A549 (cell line): ENCODE results near the gene CASP1. TPM values are rescaled to one million over a fixed set of nuclear protein-coding genes. Genes with fewer than 3 reads are reported as not detected.
"Not testable (repeated sequence)": the region's sequence is repeated elsewhere in the genome, so short reads cannot be mapped to it uniquely, and the experiment has no call there.

Experiments used
- ATAC-seq, 2 experiments: fragments of 200-7000 bp in 1 of 2; fragments of >200 bp in 1 of 2; cut with Nextera tagmentation in 1 of 2; cut with Tn5 transposase in 1 of 2; 3 replicates each; pipeline versions ENCODE4 v1.8.0 to v1.9.1; 2018 to 2020; ENCODE audit warnings: mild to moderate bottlenecking in 1 of 2, moderate library complexity in 1 of 2
- CTCF ChIA-PET: fragments of 300-600 bp; sonication (Branson Sonifier 250); formaldehyde crosslinking; extraction: SDS; loops from one replicate; lab custom pipeline; 2021; ENCODE audit warnings: antibody characterized with exemption, inconsistent platforms; lab: Yijun Ruan, JAX
- POLR2A ChIA-PET: fragments of 350-600 bp; formaldehyde crosslinking; extraction: SDS; loops from one replicate; lab custom pipeline; 2021; ENCODE audit warnings: antibody characterized with exemption, inconsistent platforms; lab: Yijun Ruan, JAX
- DNase-seq, 2 experiments: peaks; one replicate each; pipeline versions ENCODE4 v3.0.0 to v3.0.0-alpha.2; 2011 to 2016; ENCODE audit warnings: low read depth in 1 of 2, low spot score in 1 of 2
- FAIRE-seq: peaks from 2 replicates; lab custom pipeline; 2011; peaks lifted over from hg19 to GRCh38; lab: Jason Lieb, UNC
- H3K27ac ChIP-seq, 2 experiments: fragments of >200 bp; sonication (Bioruptor Twin); formaldehyde crosslinking; 3 replicates each; pipeline ENCODE4 v1.5.1; 2016 to 2017
- H3K4me1 ChIP-seq: fragments of >200 bp; sonication (Bioruptor Twin); formaldehyde crosslinking; 3 replicates; pipeline ENCODE4 v1.6.1; 2016
- H3K4me2 ChIP-seq: fragments of >200 bp; sonication (Bioruptor Twin); formaldehyde crosslinking; 3 replicates; pipeline ENCODE4 v1.6.1; 2016
- H3K4me3 ChIP-seq: fragments of >200 bp; sonication (Bioruptor Twin); formaldehyde crosslinking; 3 replicates; pipeline ENCODE4 v1.5.1; 2016
- H3K9me3 ChIP-seq: fragments of >200 bp; sonication (Bioruptor Twin); formaldehyde crosslinking; 3 replicates; pipeline ENCODE4 v1.6.1; 2016
- CEBPB ChIP-seq, 2 experiments: fragments of >200 bp in 1 of 2; sonication (Bioruptor Twin) in 1 of 2; formaldehyde crosslinking in 1 of 2; IDR thresholded peaks; 2 replicates each; pipeline ENCODE4 v1.6.1; 2012 to 2016
- EHMT2 ChIP-seq: fragments of 200-600 bp; sonication (generic); IDR thresholded peaks from 2 replicates; pipeline ENCODE4 v1.6.1; 2016; ENCODE audit warnings: antibody characterized with exemption, low read depth, mild to moderate bottlenecking, moderate library complexity
- FOSB ChIP-seq: fragments of 250-450 bp; sonication (Bioruptor Pico); IDR thresholded peaks from 2 replicates; pipeline ENCODE4 v1.5.0; 2020; ENCODE audit warnings: mild to moderate bottlenecking, moderate library complexity
- GATA3 ChIP-seq: IDR thresholded peaks from 2 replicates; pipeline ENCODE4 v1.6.1; 2012; ENCODE audit warnings: borderline replicate concordance
- HDAC2 ChIP-seq: fragments of 200-600 bp; sonication (generic); IDR thresholded peaks from 2 replicates; pipeline ENCODE4 v1.6.1; 2016
- HEYL ChIP-seq: fragments of 250-450 bp; sonication (Bioruptor Pico); IDR thresholded peaks from 2 replicates; pipeline ENCODE4 v1.8.0; 2021; ENCODE audit warnings: mild to moderate bottlenecking, moderate library complexity
- HOXB13 ChIP-seq: fragments of 250-450 bp; sonication (Bioruptor Pico); IDR thresholded peaks from 2 replicates; pipeline ENCODE4 v1.5.0; 2020; ENCODE audit warnings: low read depth, mild to moderate bottlenecking, moderate library complexity
- HOXB5 ChIP-seq: fragments of 250-450 bp; sonication (Bioruptor Pico); IDR thresholded peaks from 2 replicates; pipeline ENCODE4 v1.5.0; 2020; ENCODE audit warnings: mild to moderate bottlenecking, moderate library complexity
- KDM1A ChIP-seq: fragments of 200-600 bp; sonication (generic); IDR thresholded peaks from 2 replicates; pipeline ENCODE4 v1.6.1; 2016; ENCODE audit warnings: low read depth, mild to moderate bottlenecking
- MAZ ChIP-seq: fragments of 150-350 bp; IDR thresholded peaks from 2 replicates; pipeline ENCODE4 v1.6.1; 2014; ENCODE audit warnings: antibody characterized with exemption, low read depth, low read length, borderline replicate concordance
- PHF8 ChIP-seq: fragments of 200-600 bp; sonication (generic); IDR thresholded peaks from 2 replicates; pipeline ENCODE4 v1.6.1; 2016; ENCODE audit warnings: low read depth, mild to moderate bottlenecking, antibody characterized with exemption, moderate library complexity, borderline replicate concordance
- POLR2A ChIP-seq: IDR thresholded peaks from 2 replicates; pipeline ENCODE4 v1.6.1; 2012; ENCODE audit warnings: mild to moderate bottlenecking, low read length
- POLR2AphosphoS2 ChIP-seq: conservative IDR thresholded peaks from 2 replicates; pipeline ENCODE4 v1.6.1; 2012; ENCODE audit warnings: low read length, improper control_type of control experiment, inconsistent platforms
- RNF2 ChIP-seq: fragments of 200-600 bp; sonication (generic); IDR thresholded peaks from 2 replicates; pipeline ENCODE4 v1.6.1; 2016; ENCODE audit warnings: low read depth, mild to moderate bottlenecking, antibody characterized with exemption, moderate library complexity, borderline replicate concordance
- SMC3 ChIP-seq: fragments of >200 bp; sonication (Bioruptor Twin); formaldehyde crosslinking; IDR thresholded peaks from 3 replicates; pipeline ENCODE4 v1.6.1; 2018; ENCODE audit warnings: inconsistent platforms
- ZNF302 ChIP-seq: fragments of 250-450 bp; sonication (Bioruptor Pico); IDR thresholded peaks from 2 replicates; pipeline ENCODE4 v1.9.0; 2021; ENCODE audit warnings: inconsistent platforms, mild to moderate bottlenecking, moderate library complexity
- WGBS: methylation state at CpG from one replicate; pipeline ENCODE4 v1.1.6; 2017; ENCODE audit errors: missing lambda C conversion rate; 5-methylcytosine and 5-hydroxymethylcytosine counted together
- polyA plus RNA-seq, 4 experiments: library from polyadenylated mRNA; depleted of rRNA in 3 of 4; stranded (reverse); fragments of >200 nt; fragmentation: RNase III in 1 of 4; extraction: RNeasy Plus Mini Kit Qiagen cat#74134 plus additional on column Dnase treatment in 1 of 4; gene quantifications; 2 replicates in 3 of 4; 3 replicates in 1 of 4; pipeline ENCODE4 v1.2.3, GENCODE V29; 2011 to 2017
- TF ChIP-seq, protein P1 (sequence below): IDR thresholded peaks from 2 replicates; pipeline ENCODE4 v1.6.1; 2012
- TF ChIP-seq, protein P2 (sequence below): fragments of >200 bp; sonication (Bioruptor Twin); formaldehyde crosslinking; IDR thresholded peaks from 3 replicates; pipeline ENCODE4 v1.6.1; 2016
- TF ChIP-seq, protein P3 (sequence below): fragments of 150-350 bp; IDR thresholded peaks from 2 replicates; pipeline ENCODE4 v1.6.1; 2014; ENCODE audit warnings: low read depth, mild to moderate bottlenecking, low read length
- TF ChIP-seq, protein P4 (sequence below): fragments of 250-450 bp; sonication (Bioruptor Pico); IDR thresholded peaks from 2 replicates; pipeline ENCODE4 v1.5.0; 2021; ENCODE audit warnings: mild to moderate bottlenecking, moderate library complexity, borderline replicate concordance
- TF ChIP-seq, protein P5 (sequence below): fragments of 450-650 bp; IDR thresholded peaks from 2 replicates; pipeline ENCODE4 v1.6.1; 2014; ENCODE audit warnings: antibody characterized with exemption
- TF ChIP-seq, protein P6 (sequence below): fragments of >200 bp; sonication (Bioruptor Twin); formaldehyde crosslinking; IDR thresholded peaks from 3 replicates; pipeline ENCODE4 v1.5.1; 2016

Gene CASP1
- polyA plus RNA-seq, 2 of the 4 experiments (the other 2 are of a cell fraction), result 0.06 to 0.15 TPM

DNA sequence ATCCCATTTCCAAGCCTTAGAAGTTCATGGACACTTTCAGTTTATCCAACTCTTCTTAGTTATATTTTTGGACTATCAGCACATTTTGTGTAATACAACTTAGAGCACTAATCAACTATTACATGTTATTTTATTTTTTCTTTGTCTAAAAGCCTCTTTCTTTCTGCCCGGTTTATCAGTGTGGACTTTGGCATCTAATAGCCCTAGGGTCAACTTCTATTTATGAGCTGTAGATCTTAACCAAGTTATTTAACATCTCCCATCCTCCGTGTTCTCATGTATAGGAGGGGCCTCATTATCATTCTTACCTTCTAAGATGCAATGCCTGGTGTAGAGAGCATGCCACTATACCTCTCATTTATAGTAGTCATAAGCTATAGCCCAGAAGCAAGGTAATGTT lies 5.8 kb upstream of the CASP1 start (continued):
- TF ChIP-seq SMC3, result no peak
- no peak for TF ChIP-seq KDM1A

DNA sequence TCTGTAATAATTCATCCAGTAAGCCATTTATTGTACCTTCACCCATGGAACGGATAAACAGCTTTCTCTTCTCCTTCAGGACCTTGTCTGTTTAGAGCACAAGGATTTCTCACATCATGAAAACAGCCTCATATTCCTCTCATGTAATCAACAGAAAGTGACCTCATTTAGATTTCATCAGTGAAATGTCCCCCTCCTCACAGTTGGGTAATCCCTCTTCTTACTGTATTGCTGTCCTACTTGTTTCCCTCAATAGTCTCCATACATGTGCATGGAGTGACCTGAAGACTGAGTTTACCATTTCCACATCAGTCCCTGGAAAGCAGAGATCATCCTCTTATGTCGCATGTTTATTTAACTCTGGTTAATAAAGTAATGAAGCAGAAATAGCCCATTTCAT lies 556 bp downstream of the CASP1 start:
- H3K9me3 ChIP-seq, DNase-seq, H3K4me3 ChIP-seq, ATAC-seq, H3K4me2 ChIP-seq, H3K4me1 ChIP-seq, CTCF ChIA-PET, H3K27ac ChIP-seq, FAIRE-seq, POLR2A ChIA-PET: not testable (repeated sequence)
- WGBS, result 87% methylated on average over 2 of the region's 2 CpGs

DNA sequence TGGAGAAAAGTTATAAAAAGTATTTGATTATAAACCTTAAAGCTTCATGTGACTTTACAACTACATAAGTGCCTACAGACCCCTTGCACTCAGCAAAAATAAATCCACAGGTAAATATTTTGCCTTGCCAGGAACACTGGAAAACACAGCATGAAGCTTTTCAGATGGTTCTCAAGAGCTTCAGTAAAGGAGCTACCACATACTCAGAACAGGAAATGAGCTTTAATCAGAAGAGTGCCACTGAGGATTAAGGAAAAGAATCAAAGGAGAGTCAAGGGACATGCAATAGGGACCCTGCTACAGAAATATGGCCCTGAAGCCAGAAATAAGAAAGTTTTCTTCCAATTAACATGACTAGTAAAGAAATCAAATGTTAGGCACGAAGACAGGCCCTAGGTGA lies 1.2 kb downstream of the CASP1 start:
- DNase-seq (no peak), FAIRE-seq (no peak), ATAC-seq (no peak)
- 0% methylated on average over 1 of the region's 1 CpG for WGBS
- no peak for TF ChIP-seq HOXB13 (CRISPR knock-in tag)
- TF ChIP-seq HDAC2, result no peak
- no peak for TF ChIP-seq HOXB5 (CRISPR knock-in tag)
- TF ChIP-seq, protein P1, sequence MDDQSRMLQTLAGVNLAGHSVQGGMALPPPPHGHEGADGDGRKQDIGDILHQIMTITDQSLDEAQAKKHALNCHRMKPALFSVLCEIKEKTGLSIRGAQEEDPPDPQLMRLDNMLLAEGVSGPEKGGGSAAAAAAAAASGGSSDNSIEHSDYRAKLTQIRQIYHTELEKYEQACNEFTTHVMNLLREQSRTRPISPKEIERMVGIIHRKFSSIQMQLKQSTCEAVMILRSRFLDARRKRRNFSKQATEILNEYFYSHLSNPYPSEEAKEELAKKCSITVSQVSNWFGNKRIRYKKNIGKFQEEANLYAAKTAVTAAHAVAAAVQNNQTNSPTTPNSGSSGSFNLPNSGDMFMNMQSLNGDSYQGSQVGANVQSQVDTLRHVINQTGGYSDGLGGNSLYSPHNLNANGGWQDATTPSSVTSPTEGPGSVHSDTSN, result no peak
- no peak for TF ChIP-seq CEBPB (IDR thresholded peaks at IDR 0.05)
- TF ChIP-seq FOSB, result no peak
- TF ChIP-seq, protein P2, sequence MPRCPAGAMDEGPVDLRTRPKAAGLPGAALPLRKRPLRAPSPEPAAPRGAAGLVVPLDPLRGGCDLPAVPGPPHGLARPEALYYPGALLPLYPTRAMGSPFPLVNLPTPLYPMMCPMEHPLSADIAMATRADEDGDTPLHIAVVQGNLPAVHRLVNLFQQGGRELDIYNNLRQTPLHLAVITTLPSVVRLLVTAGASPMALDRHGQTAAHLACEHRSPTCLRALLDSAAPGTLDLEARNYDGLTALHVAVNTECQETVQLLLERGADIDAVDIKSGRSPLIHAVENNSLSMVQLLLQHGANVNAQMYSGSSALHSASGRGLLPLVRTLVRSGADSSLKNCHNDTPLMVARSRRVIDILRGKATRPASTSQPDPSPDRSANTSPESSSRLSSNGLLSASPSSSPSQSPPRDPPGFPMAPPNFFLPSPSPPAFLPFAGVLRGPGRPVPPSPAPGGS, result no peak
- no peak for TF ChIP-seq POLR2A
- TF ChIP-seq, protein P3, sequence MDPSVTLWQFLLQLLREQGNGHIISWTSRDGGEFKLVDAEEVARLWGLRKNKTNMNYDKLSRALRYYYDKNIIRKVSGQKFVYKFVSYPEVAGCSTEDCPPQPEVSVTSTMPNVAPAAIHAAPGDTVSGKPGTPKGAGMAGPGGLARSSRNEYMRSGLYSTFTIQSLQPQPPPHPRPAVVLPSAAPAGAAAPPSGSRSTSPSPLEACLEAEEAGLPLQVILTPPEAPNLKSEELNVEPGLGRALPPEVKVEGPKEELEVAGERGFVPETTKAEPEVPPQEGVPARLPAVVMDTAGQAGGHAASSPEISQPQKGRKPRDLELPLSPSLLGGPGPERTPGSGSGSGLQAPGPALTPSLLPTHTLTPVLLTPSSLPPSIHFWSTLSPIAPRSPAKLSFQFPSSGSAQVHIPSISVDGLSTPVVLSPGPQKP, result no peak
- no peak for TF ChIP-seq ZNF302 (CRISPR knock-in tag)
- TF ChIP-seq, protein P4, sequence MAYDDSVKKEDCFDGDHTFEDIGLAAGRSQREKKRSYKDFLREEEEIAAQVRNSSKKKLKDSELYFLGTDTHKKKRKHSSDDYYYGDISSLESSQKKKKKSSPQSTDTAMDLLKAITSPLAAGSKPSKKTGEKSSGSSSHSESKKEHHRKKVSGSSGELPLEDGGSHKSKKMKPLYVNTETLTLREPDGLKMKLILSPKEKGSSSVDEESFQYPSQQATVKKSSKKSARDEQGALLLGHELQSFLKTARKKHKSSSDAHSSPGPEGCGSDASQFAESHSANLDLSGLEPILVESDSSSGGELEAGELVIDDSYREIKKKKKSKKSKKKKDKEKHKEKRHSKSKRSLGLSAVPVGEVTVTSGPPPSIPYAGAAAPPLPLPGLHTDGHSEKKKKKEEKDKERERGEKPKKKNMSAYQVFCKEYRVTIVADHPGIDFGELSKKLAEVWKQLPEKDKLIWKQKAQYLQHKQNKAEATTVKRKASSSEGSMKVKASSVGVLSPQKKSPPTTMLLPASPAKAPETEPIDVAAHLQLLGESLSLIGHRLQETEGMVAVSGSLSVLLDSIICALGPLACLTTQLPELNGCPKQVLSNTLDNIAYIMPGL, result no peak
- TF ChIP-seq GATA3, result no peak
- no peak for TF ChIP-seq POLR2AphosphoS2
- TF ChIP-seq PHF8, result no peak
- no peak for TF ChIP-seq KDM1A
- no peak for TF ChIP-seq EHMT2
- POLR2A ChIA-PET, result no interaction called here
- CTCF ChIA-PET, result no interaction called here
- Histone ChIP-seq H3K4me3 (no peak overlapping the region), H3K4me2 (no peak overlapping the region), H3K27ac (no peak overlapping the region), H3K4me1 (no peaks in the 10 kb centered on the region), H3K9me3 (no peaks in the 10 kb centered on the region; the same call in 2 of the 3 replicates)

DNA sequence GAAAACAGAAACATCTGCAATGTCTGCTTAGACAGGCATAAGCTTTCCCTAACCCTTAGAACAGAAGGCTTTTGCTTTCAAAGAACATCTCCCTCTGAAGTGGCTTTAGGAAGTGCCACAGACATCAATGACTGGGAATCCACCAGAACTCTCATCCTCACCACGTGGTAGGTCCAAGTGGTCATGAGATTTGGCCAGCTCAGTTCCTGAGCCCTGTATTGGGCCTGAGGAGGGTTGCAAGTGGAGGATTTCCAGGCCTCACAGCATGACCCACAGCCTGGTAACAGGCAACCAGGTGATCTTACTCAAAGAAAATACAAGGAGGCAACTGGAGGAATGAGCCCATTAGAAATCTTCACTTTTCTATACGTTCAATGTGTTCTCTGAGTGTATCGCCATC lies 1.6 kb downstream of the CASP1 start:
- Histone ChIP-seq H3K4me2 (no peak overlapping the region), H3K4me1 (no peaks in the 10 kb centered on the region), H3K9me3 (no peaks in the 10 kb centered on the region; the same call in 2 of the 3 replicates), H3K4me3 (no peak overlapping the region), H3K27ac (no peak overlapping the region)
- POLR2A ChIA-PET, result no interaction called here
- 50% methylated on average over 3 of the region's 3 CpGs for WGBS
- DNase-seq, result no peak
- ATAC-seq, result no peak
- FAIRE-seq, result no peak
- CTCF ChIA-PET, result no interaction called here
- TF ChIP-seq, protein P2, result no peak
- TF ChIP-seq POLR2A, result no peak
- TF ChIP-seq, protein P5, sequence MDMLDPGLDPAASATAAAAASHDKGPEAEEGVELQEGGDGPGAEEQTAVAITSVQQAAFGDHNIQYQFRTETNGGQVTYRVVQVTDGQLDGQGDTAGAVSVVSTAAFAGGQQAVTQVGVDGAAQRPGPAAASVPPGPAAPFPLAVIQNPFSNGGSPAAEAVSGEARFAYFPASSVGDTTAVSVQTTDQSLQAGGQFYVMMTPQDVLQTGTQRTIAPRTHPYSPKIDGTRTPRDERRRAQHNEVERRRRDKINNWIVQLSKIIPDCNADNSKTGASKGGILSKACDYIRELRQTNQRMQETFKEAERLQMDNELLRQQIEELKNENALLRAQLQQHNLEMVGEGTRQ, result no peak
- TF ChIP-seq HEYL (CRISPR knock-in tag), result no peak
- TF ChIP-seq RNF2, result no peak
- TF ChIP-seq, protein P6, sequence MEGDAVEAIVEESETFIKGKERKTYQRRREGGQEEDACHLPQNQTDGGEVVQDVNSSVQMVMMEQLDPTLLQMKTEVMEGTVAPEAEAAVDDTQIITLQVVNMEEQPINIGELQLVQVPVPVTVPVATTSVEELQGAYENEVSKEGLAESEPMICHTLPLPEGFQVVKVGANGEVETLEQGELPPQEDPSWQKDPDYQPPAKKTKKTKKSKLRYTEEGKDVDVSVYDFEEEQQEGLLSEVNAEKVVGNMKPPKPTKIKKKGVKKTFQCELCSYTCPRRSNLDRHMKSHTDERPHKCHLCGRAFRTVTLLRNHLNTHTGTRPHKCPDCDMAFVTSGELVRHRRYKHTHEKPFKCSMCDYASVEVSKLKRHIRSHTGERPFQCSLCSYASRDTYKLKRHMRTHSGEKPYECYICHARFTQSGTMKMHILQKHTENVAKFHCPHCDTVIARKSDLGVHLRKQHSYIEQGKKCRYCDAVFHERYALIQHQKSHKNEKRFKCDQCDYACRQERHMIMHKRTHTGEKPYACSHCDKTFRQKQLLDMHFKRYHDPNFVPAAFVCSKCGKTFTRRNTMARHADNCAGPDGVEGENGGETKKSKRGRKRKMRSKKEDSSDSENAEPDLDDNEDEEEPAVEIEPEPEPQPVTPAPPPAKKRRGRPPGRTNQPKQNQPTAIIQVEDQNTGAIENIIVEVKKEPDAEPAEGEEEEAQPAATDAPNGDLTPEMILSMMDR, result no peak
- no peak for TF ChIP-seq MAZ
- no peak for TF ChIP-seq POLR2AphosphoS2
